Stimulated activated CD8-positive, alpha-beta memory T cell treated with anti-CD3 and anti-CD28 coated beads, Interleukin-7, amount 100 ng/mL, for 4 hours (primary cell): ENCODE data around the gene ZFP57.

Source experiments
- DNase-seq, 2 donors: peaks; one replicate each; pipeline ENCODE4 v3.0.0-alpha.2; 2020; ENCODE audit warnings: low read depth in 2 of 2

The ZFP57 gene

GRCh38 chr6:29680904-29681303 is at the start of gene ZFP57:
Gene ZFP57, minus strand, starts transcription at chr6:29681152. Its CDS starts 4,149 bp downstream, at chr6:29677003.
- no peak for DNase-seq

DNA sequence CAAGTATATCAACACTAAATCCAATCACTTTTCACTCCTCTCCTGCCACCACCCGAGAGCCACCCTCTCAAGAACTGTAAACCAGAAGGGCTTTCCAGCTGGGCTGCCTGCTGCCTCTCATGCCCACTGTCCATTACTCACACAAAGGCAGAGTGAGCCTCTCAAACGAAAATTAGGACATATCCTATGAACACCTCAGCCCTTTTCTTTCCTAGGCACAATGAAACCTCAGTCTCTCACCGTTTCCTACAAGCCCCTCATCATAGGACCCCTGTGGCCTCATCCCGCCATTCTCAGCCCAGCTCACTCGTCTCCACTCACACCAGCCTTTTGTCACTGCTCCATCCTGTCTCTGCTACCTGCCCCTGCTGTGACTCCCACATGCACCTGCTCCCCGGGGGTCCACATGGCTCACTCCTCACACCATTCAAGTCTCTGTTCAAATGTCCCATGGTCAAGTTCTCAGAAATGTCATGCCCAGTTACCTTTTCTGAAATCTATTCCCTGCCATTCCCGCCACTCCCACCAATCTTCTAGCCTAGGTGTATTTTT is 49.7 kb upstream of the ZFP57 start:
- DNase-seq = no peak

GRCh38 chr6:29729774-29730328 is 48.9 kb upstream of the ZFP57 start:
- no peak for DNase-seq

DNA sequence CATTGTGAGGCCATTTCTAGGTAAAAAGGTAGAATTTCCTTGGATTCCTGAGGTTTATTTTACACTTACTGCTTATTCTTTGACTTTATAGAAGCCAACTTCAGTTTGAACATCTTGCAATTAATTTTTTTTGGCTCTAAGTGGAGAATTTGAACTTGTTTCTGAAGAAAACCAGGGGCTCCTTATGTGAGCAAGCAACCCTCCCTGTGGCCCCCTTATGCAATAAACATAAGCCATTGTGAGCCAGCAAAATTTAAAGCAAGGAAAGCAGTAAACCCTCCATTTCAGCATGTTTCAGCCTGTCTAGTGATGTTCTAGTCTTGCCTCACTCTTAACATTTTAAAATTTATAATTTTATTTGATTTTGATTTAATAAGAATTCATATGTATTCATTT is 47.9 kb upstream of the ZFP57 start:
- DNase-seq = no peak

GRCh38 chr6:29728173-29728874 is 47.4 kb upstream of the ZFP57 start:
- no peak for DNase-seq

- DNase-seq = no peak
Measured at GRCh38 chr6:29727637-29728036, 46.7 kb upstream of the ZFP57 start.

DNA sequence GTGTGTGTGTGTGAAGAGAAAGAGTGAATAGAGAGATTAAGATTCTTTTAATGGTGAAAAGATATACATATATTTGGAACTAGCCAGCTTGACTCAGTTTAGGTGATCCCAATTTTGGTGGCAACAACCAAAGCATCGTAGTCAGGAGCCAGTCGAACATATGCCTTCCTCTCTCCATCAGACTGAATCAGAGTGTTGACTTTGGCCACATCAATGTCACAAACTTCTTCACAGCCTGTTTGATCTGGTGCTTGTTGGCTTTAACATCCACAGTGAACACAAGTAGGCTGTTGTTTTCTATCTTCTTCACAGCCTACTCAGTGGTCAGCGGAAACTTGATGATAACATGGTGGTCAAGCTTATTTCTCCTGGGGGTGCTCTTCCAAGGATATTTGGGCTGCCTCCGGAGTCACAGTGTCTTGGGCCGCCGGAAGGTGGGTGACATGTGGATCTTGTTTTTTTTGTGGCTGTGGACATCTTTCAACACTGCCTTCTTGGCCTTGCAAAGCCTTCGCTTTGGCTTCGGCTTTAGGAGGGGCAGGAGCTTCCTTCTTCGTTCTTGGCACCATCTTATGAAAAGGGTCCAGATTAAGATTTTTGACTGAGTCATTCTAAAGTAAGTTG is 45.7 kb upstream of the ZFP57 start:
- DNase-seq = no peak

- no peak for DNase-seq
Measured at GRCh38 chr6:29726001-29726400, 45.0 kb upstream of the ZFP57 start.

DNA sequence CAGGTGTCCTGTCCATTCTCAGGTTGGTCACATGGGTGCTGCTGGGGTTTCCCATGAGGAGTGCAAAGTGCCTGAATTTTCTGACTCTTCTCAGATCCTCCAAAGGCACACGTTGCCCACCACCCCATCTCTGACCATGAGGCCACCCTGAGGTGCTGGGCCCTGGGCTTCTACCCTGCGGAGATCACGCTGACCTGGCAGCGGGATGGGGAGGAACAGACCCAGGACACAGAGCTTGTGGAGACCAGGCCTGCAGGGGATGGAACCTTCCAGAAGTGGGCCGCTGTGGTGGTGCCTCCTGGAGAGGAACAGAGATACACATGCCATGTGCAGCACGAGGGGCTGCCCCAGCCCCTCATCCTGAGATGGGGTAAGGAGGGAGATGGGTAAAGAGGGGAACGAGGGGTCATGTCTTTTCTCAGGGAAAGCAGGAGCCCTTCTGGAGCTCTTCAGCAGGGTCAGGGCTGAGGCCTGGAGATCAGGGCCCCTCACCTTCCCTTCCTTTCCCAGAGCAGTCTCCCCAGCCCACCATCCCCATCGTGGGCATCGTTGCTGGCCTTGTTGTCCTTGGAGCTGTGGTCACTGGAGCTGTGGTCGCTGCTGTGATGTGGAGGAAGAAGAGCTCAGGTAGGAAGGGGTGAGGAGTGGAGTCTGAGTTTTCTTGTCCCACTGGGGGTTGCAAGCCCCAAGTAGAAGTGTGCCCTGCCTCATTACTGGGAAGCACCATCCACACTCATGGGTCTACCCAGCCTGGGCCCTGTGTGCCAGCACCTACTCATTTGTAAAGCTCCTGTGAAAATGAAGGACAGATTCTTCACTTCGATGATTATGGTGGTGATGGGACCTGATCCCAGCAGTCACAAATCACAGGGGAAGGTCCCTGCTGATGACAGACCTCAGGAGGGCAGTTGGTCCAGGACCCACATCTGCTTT is 44.3 kb upstream of the ZFP57 start:
- DNase-seq = no peak

DNA sequence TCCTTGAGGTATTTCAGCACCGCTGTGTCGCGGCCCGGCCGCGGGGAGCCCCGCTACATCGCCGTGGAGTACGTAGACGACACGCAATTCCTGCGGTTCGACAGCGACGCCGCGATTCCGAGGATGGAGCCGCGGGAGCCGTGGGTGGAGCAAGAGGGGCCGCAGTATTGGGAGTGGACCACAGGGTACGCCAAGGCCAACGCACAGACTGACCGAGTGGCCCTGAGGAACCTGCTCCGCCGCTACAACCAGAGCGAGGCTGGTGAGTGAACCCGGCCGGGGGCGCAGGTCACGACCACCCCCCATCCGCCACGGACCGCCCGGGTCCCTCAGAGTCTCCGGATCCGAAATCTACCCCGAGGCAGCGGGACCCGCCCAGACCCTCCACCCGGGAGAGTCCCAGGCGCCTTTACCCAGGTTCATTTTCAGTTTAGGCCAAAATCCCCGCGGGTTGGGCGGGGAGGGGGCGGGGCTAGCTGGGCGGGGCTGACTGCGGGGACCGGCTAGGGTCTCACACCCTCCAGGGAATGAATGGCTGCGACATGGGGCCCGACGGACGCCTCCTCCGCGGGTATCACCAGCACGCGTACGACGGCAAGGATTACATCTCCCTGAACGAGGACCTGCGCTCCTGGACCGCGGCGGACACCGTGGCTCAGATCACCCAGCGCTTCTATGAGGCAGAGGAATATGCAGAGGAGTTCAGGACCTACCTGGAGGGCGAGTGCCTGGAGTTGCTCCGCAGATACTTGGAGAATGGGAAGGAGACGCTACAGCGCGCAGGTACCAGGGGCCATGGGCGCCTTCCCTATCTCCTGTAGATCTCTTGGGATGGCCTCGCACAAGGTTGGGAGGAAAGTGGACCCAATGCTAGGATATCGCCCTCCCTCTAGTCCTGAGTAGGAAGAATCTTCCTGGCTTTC is 43.0 kb upstream of the ZFP57 start:
- peak; percentile 64 to 73 for DNase-seq

DNA sequence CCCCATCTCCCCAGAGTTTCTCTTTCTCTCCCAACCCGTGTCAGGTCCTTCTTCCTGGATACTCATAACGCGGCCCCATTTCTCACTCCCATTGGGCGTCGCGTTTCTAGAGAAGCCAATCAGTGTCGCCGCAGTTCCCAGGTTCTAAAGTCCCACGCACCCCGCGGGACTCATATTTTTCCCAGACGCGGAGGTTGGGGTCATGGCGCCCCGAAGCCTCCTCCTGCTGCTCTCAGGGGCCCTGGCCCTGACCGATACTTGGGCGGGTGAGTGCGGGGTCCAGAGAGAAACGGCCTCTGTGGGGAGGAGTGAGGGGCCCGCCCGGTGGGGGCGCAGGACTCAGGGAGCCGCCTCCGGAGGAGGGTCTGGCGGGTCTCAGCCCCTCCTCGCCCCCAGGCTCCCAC is 42.3 kb upstream of the ZFP57 start, which contains the start of gene HLA-F:
HLA-F (plus strand) TSS at position 173 of the 404 bp plus-strand sequence; CDS start at position 203, 30 bp downstream.
- peak; percentile 73 to 75 for DNase-seq

DNA sequence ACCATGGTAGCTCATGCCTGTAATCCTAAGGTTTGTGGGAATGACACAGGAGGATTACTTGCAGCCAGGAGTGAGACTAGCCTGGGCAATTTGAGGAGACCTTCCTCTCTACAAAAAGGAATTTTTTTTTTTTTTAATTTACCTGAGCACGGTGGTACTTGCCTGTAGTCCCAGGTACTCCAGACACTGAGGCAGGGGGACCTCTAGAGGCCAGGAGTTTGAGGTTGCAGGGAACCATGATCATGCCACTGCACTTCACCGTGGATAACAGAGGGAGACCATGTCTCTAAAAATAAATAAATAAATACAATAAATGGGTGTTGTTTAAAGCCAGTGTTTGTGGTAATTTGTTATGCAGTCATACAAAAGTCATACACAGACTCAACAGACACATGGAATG is 39.9 kb upstream of the ZFP57 start:
- no peak for DNase-seq

- DNase-seq = no peak
Measured at GRCh38 chr6:29710281-29710941, 29.5 kb upstream of the ZFP57 start.

DNA sequence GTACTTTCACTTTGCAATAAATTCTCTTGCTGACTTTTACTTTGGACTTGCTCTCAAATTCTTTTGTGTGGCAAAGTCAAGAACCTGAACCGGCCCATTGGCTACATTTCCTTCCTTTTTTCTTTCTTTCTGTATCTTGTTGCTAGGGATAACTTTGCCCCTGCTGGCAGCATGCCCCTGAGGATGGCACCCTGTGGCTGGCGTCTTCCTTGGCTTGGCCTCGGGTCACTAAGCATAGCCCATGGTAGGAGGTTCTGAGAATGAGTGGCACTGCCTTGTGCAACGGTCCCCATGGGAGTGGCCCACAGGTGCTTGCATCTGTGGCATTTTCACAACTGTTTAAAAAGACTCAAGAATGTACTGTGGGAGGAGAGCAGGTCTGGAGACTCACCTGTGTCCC is 28.2 kb upstream of the ZFP57 start:
- no peak for DNase-seq

DNA sequence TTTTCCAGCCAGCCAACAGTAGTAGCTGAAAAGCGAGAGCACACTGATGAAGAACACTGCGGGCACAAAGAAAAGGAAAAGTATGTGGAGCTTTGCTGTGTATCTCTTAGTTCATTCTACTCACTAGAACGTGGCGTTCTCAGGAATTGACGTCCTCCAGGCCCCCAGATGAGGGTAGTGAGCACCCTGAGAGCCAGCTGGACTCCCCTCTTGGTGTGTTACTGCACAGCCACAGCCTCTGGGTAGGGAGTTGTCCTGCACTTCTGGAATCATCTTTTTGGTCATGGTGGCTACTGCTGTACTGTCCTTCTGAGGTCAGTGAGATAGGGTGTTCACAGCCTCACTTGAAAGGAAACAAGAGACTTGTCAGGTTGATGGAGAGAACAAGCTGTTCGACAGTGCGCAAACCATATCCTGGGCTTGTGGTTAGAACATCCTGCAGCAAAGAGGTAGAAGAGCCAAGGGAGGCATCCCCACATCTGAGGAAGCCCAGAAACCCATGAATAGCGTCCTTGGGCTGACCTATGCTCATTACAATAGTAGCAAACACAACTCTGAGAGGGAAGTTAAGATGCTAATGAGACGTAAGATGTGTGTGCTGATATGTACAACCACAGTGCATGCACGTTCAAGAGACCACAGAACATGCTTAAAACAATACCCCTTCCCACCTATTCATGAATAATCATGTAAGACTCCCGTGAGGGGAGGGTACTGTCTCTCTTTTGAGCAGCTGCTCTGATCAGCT is 27.7 kb upstream of the ZFP57 start:
- DNase-seq = peak; percentile 16 to 33

- DNase-seq = no peak
Measured at GRCh38 chr6:29705389-29706231, 24.7 kb upstream of the ZFP57 start.

DNA sequence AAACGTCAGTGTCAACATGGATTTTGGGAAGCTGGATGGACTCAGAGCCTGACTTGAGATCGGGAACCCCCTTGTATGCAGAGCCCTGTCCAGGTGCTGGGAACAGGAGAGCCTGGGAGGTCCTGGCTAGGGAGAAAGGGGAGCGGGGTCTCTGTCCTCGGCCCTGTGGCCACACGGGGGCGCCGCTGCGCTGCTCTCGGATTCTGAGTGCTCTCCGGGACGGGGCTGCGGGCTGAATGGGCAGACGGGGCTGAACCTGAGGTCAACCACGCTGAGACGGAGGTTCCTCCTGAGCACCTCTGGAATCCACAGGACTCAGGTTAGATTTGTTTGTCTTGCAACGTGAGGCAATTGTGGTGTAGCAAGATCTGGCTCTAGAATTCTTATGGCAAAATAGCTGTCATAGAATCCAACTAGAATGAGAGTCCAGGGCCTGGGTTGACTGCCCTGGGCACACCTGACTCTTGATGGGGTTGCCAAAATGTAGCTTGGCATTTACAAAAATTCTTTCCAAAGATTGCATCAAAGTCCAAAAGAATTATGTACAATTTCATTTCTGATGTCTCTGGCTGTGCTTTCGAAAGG is 21.7 kb upstream of the ZFP57 start:
- peak; percentile 40 to 62 for DNase-seq
